Measurements from ENCODE around the gene WDFY1.

- TF ChIP-seq CTCF (IDR thresholded peaks at IDR 0.05) (no peak), POLR2A (IDR thresholded peaks at IDR 0.05) (no peak), EP300 (IDR thresholded peaks at IDR 0.05) (no peak)
These were observed 39.1 kb downstream of the WDFY1 start for GRCh38 chr2:223905996-223906395.
